GM19438 (cell line): ENCODE results near the gene AK8.

Source experiments
- ATAC-seq: cut with Tn5 transposase; IDR thresholded peaks from one replicate; pipeline ENCODE4 v1.9.1; 2021; ENCODE audit warnings: low read depth; ENCODE audit not compliant: unreplicated experiment

The AK8 gene

DNA sequence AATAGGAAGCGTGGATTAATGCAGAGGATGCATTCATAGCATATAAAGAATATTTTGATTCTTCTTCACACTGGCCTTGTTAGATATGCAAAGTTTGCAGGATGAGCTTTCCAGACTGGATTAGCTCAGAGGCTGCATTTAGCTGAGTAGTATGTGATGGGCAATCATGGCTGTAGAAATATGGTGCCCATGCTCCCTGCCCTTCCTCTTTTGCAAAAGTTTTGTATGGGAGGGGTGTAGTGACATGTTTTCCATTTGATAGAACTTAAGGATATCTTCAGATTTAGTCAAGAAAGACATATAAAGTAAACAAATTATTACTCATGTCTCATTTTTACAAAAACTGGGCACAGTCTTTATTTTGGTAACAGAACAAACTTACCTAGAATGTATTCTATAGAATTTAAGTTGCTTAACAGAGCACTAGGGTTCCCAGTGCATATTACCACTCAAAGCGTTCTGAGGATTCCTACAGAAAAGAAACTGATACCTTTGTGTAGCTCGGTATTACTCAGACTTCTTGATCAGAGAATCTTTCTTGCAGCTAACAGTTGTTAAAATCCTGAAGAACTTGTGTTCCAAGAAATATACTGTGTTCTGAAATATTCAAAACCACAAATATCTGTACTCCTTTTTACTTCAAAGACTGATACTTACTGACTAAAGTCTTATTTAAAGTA, 198.0 kb downstream of the AK8 start:
- no peak for ATAC-seq

GRCh38 chr9:132677976-132678375, 200.1 kb downstream of the AK8 start:
- no peak for ATAC-seq
